H1 (cell line): ENCODE data around the gene MARS1. TPM values are rescaled to one million over a fixed set of nuclear protein-coding genes. Genes with fewer than 3 reads are reported as not detected.

Experiments
- CTCF ChIA-PET: fragments of 300-600 bp; sonication (Branson Sonifier 250); formaldehyde crosslinking; loops from one replicate; lab custom pipeline; 2021; ENCODE audit not compliant: partially characterized antibody; lab: Charles Lee
- POLR2A ChIA-PET: fragments of 300-600 bp; sonication (Branson Sonifier 250); formaldehyde crosslinking; loops from one replicate; lab custom pipeline; 2021; ENCODE audit warnings: inconsistent platforms; ENCODE audit not compliant: partially characterized antibody; lab: Charles Lee
- DNase-seq, 2 experiments: peaks; one replicate each; pipeline versions ENCODE4 v3.0.0 to v3.0.0-alpha.2; 2010 to 2022; ENCODE audit warnings: low spot score in 2 of 2, low read depth in 1 of 2, mixed read lengths in 1 of 2
- FAIRE-seq: peaks from 2 replicates; lab custom pipeline; 2011; peaks lifted over from hg19 to GRCh38; lab: Jason Lieb, UNC
- H2AFZ ChIP-seq: 2 replicates; pipeline ENCODE4 v1.8.1; 2012; ENCODE audit warnings: low read length, inconsistent platforms
- H2AK5ac ChIP-seq: 2 replicates; pipeline ENCODE4 v1.6.1; 2013; ENCODE audit warnings: low read depth, low read length
- H2BK120ac ChIP-seq: replicated peaks from 2 replicates; pipeline ENCODE3; 2013; ENCODE audit warnings: low read depth, low read length, inconsistent platforms
- H2BK12ac ChIP-seq: 2 replicates; pipeline ENCODE4 v1.6.1; 2013; ENCODE audit warnings: low read depth, low read length
- H2BK15ac ChIP-seq: 2 replicates; pipeline ENCODE4 v1.6.1; 2013; ENCODE audit warnings: low read length
- H2BK20ac ChIP-seq: 2 replicates; pipeline ENCODE4 v1.6.1; 2013; ENCODE audit warnings: low read length
- H2BK5ac ChIP-seq: 2 replicates; pipeline ENCODE4 v1.6.1; 2013; ENCODE audit warnings: low read depth, low read length
- H3K14ac ChIP-seq: 2 replicates; pipeline ENCODE4 v1.6.1; 2013; ENCODE audit warnings: inconsistent platforms; ENCODE audit not compliant: insufficient read length
- H3K18ac ChIP-seq: 2 replicates; pipeline ENCODE4 v1.6.1; 2013; ENCODE audit warnings: low read length; ENCODE audit errors: extremely low read depth
- H3K23ac ChIP-seq: 2 replicates; pipeline ENCODE4 v1.6.1; 2013; ENCODE audit warnings: inconsistent platforms; ENCODE audit not compliant: insufficient read length
- H3K23me2 ChIP-seq: 2 replicates; pipeline ENCODE4 v1.6.1; 2013; ENCODE audit warnings: low read depth, low read length
- H3K27ac ChIP-seq: 2 replicates; pipeline ENCODE4 v1.6.1; 2011; ENCODE audit warnings: low read depth, low read length, inconsistent platforms
- H3K27me3 ChIP-seq, 4 experiments: replicated peaks in 1 of 4; 1 replicate in 1 of 4; 2 replicates in 3 of 4; pipeline versions ENCODE4 v1.6.1 to v1.8.1; 2011 to 2013; ENCODE audit warnings: low read length in 3 of 4, mild to moderate bottlenecking in 3 of 4, inconsistent platforms in 2 of 4, mixed read lengths in 2 of 4, moderate library complexity in 1 of 4; ENCODE audit not compliant: control insufficient read depth in 3 of 4, insufficient read depth in 3 of 4; ENCODE audit errors: extremely low read depth in 1 of 4
- H3K36me3 ChIP-seq, 4 experiments: 2 replicates each; pipeline versions ENCODE4 v1.6.1 to v1.8.1; 2011 to 2013; ENCODE audit warnings: mild to moderate bottlenecking in 4 of 4, low read length in 3 of 4, moderate library complexity in 2 of 4, control low read depth in 1 of 4, inconsistent platforms in 1 of 4; ENCODE audit not compliant: insufficient read depth in 4 of 4, control insufficient read depth in 2 of 4
- H3K4ac ChIP-seq: replicated peaks from 2 replicates; pipeline ENCODE3; 2013; ENCODE audit warnings: low read length, low read depth, mixed read lengths, inconsistent platforms; ENCODE audit not compliant: insufficient read length
- H3K4me1 ChIP-seq, 4 experiments: replicated peaks in 1 of 4; 1 replicate in 1 of 4; 2 replicates in 3 of 4; pipeline versions ENCODE4 v1.6.1 to v1.8.1; 2011 to 2013; ENCODE audit warnings: low read length in 3 of 4, inconsistent platforms in 2 of 4, mixed read lengths in 1 of 4; ENCODE audit not compliant: insufficient read depth in 4 of 4, control insufficient read depth in 3 of 4
- H3K4me2 ChIP-seq, 2 experiments: 2 replicates each; pipeline versions ENCODE4 v1.6.1 to v1.8.1; 2011 to 2013; ENCODE audit warnings: low read depth in 2 of 2, low read length in 2 of 2, control low read depth in 1 of 2, inconsistent platforms in 1 of 2, mild to moderate bottlenecking in 1 of 2; ENCODE audit not compliant: insufficient read depth in 1 of 2
- H3K4me3 ChIP-seq, 4 experiments: fragments of 200-600, 300-600 bp in 1 of 4; sonication (generic), shearing (Covaris generic), sonication (Bioruptor Twin) in 1 of 4; 2 replicates each; pipeline versions ENCODE4 v1.5.1 to v1.8.1; 2011 to 2016; ENCODE audit warnings: low read length in 4 of 4, low read depth in 3 of 4, control low read depth in 2 of 4, inconsistent platforms in 2 of 4, mild to moderate bottlenecking in 2 of 4, mixed read lengths in 1 of 4, moderate library complexity in 1 of 4; ENCODE audit not compliant: insufficient read depth in 2 of 4; ENCODE audit errors: extremely low read depth in 1 of 4
- H3K56ac ChIP-seq: replicated peaks from 2 replicates; pipeline ENCODE3; 2013; ENCODE audit warnings: low read depth, mild to moderate bottlenecking, mixed read lengths, low read length, inconsistent platforms; ENCODE audit not compliant: insufficient read length
- H3K79me1 ChIP-seq: 2 replicates; pipeline ENCODE4 v1.6.1; 2013; ENCODE audit warnings: low read depth, low read length, control low read depth
- H3K79me2 ChIP-seq, 2 experiments: 2 replicates each; pipeline versions ENCODE4 v1.6.1 to v1.8.1; 2012 to 2013; ENCODE audit warnings: low read length in 2 of 2, mild to moderate bottlenecking in 2 of 2, inconsistent platforms in 1 of 2; ENCODE audit not compliant: insufficient read depth in 2 of 2, control insufficient read depth in 1 of 2
- H3K9ac ChIP-seq, 4 experiments: replicated peaks in 1 of 4; 1 replicate in 1 of 4; 2 replicates in 3 of 4; pipeline versions ENCODE4 v1.6.1 to v1.8.1; 2011 to 2013; ENCODE audit warnings: low read depth in 3 of 4, low read length in 3 of 4, control low read depth in 2 of 4, mild to moderate bottlenecking in 2 of 4, moderate library complexity in 2 of 4, inconsistent platforms in 1 of 4; ENCODE audit errors: extremely low read depth in 1 of 4
- H3K9me3 ChIP-seq, 2 experiments: 2 replicates each; pipeline versions ENCODE4 v1.6.1 to v1.8.1; 2012 to 2013; ENCODE audit warnings: mild to moderate bottlenecking in 2 of 2, moderate library complexity in 2 of 2, control low read depth in 1 of 2, inconsistent platforms in 1 of 2, low read depth in 1 of 2, low read length in 1 of 2, mixed read lengths in 1 of 2; ENCODE audit not compliant: insufficient read depth in 2 of 2
- H4K20me1 ChIP-seq, 2 experiments: replicated peaks in 1 of 2; 2 replicates each; pipeline versions ENCODE3 to v1.8.1; 2011 to 2013; ENCODE audit warnings: inconsistent platforms in 2 of 2, low read length in 2 of 2, mild to moderate bottlenecking in 1 of 2; ENCODE audit not compliant: insufficient read depth in 2 of 2, control insufficient read depth in 1 of 2
- H4K5ac ChIP-seq: 2 replicates; pipeline ENCODE4 v1.6.1; 2013; ENCODE audit warnings: low read length, low read depth, mixed read lengths, inconsistent platforms; ENCODE audit not compliant: insufficient read length
- H4K8ac ChIP-seq: 2 replicates; pipeline ENCODE4 v1.8.0; 2013; ENCODE audit warnings: mild to moderate bottlenecking, moderate library complexity, low read length, inconsistent platforms; ENCODE audit not compliant: insufficient read depth; ENCODE audit errors: extremely low read depth
- H4K91ac ChIP-seq: replicated peaks from 2 replicates; pipeline ENCODE3; 2013; ENCODE audit warnings: low read length, mixed read lengths, inconsistent platforms; ENCODE audit not compliant: insufficient read length
- ASH2L ChIP-seq: fragments of 200-600, 300-600 bp; sonication (generic); IDR thresholded peaks from one replicate; pipeline ENCODE4 v1.7.1; 2017; ENCODE audit warnings: low read length
- BRCA1 ChIP-seq: IDR thresholded peaks from 2 replicates; pipeline ENCODE4 v1.6.1; 2012; ENCODE audit warnings: low read depth, low read length, improper control_type of control experiment
- EP300 ChIP-seq, 2 experiments: IDR thresholded peaks; 1 replicate in 1 of 2; 2 replicates in 1 of 2; pipeline ENCODE4 v1.6.1; 2011 to 2012; ENCODE audit warnings: low read depth in 2 of 2, low read length in 2 of 2, mild to moderate bottlenecking in 2 of 2, borderline replicate concordance in 1 of 2, inconsistent platforms in 1 of 2, moderate library complexity in 1 of 2
- FOSL1 ChIP-seq: IDR thresholded peaks from 2 replicates; pipeline ENCODE4 v1.6.1; 2011; ENCODE audit warnings: mild to moderate bottlenecking, low read depth, low read length, moderate library complexity; ENCODE audit not compliant: insufficient read depth
- KDM5A ChIP-seq: fragments of 200-600 bp; IDR thresholded peaks from 2 replicates; pipeline ENCODE4 v1.7.1; 2012; ENCODE audit warnings: mild to moderate bottlenecking, low read length, inconsistent platforms, mixed read lengths
- SP2 ChIP-seq: IDR thresholded peaks from 2 replicates; pipeline ENCODE4 v1.6.1; 2012; ENCODE audit warnings: mild to moderate bottlenecking, low read length, inconsistent platforms
- TEAD4 ChIP-seq: IDR thresholded peaks from 2 replicates; pipeline ENCODE4 v1.6.1; 2012; ENCODE audit warnings: low read depth, low read length, inconsistent platforms, mixed read lengths
- WGBS, 2 experiments: shearing (Covaris generic) in 1 of 2; methylation state at CpG; one replicate each; pipeline versions ENCODE4 v1.1.6 to v1.1.7; 2013 to 2015; ENCODE audit warnings: low lambda C conversion rate in 2 of 2, mixed read lengths in 2 of 2, inconsistent platforms in 1 of 2, low coverage in 1 of 2, missing lambda C conversion rate in 1 of 2; ENCODE audit not compliant: insufficient replicate concordance in 2 of 2, insufficient coverage in 1 of 2, insufficient read length in 1 of 2; ENCODE audit errors: extremely low coverage in 1 of 2, missing lambda C conversion rate in 1 of 2; 5-methylcytosine and 5-hydroxymethylcytosine counted together
- polyA plus RNA-seq, 7 experiments: library from polyadenylated mRNA; depleted of rRNA in 3 of 7; stranded (reverse) in 5 of 7; unstranded in 2 of 7; fragments of >200 nt in 5 of 7; fragments of 200-250 nt in 2 of 7; gene quantifications; 1 replicate in 5 of 7; 2 replicates in 1 of 7; 4 replicates in 1 of 7; pipeline versions ENCODE4 v1.2.1 to v1.2.3, GENCODE V29; 2011 to 2013; ENCODE audit warnings: missing spikeins in 2 of 7, mixed read lengths in 2 of 7
- total RNA-seq: library from RNA; stranded (reverse); fragmentation: NEBNext Ultra II Directional; extraction: Animal tissue kit (Norgen Biotek cat#: 25700); gene quantifications from 2 replicates; pipeline ENCODE4 v1.2.1, GENCODE V29; 2021

MARS1 gene
- total and polyA plus RNA-seq, 2 of the 8 experiments (the other 6 are each of a cell fraction or from before 2014, with no cell fraction given): 194 to 407 TPM

- Histone ChIP-seq H2BK12ac (no peak overlapping the region), H3K79me2 (no peaks in the 10 kb centered on the region), H2BK120ac (no peak overlapping the region), H3K27ac (no peak overlapping the region), H3K14ac (no peak overlapping the region), H3K4me1 (no peaks in the 10 kb centered on the region), H3K36me3 (peaks cover 14 to 74% (median 45%) of the 10 kb centered on the region in 4 experiments; a peak in 7 of 8 replicates), H3K79me1 (no peaks in the 10 kb centered on the region; the same call in 1 of the 2 replicates), H3K4me3 (no peak overlapping the region), H2BK15ac (no peak overlapping the region), H3K9ac (no peak overlapping the region), H3K4ac (no peak overlapping the region), H2AFZ (no peak overlapping the region), H3K4me2 (no peak overlapping the region), H3K9me3 (no peaks in the 10 kb centered on the region), H4K91ac (no peak overlapping the region), H3K56ac (no peak overlapping the region), H4K8ac (no peak overlapping the region), H3K23ac (no peak overlapping the region), H3K27me3 (peaks cover 0 to 1% (median 0%) of the 10 kb centered on the region in 4 experiments; a peak in 1 of 7 replicates), H4K5ac (no peak overlapping the region), H2BK20ac (no peak overlapping the region), H3K18ac (no peak overlapping the region), H3K23me2 (no peaks in the 10 kb centered on the region), H2AK5ac (no peak overlapping the region), H4K20me1 (peaks cover 1 to 6% of the 10 kb centered on the region in 2 experiments), H2BK5ac (no peak overlapping the region)
- POLR2A ChIA-PET: interaction anchor here (1.4 to 8.9 kb wide), 4 partner anchors 10 to 26 kb away, joined by 3 to 65 read pairs (median 48); partner anchors contain the start of genes DCTN2 and DDIT3
- CTCF ChIA-PET: interaction anchor here (0.5 to 0.8 kb wide), 2 partner anchors 53 to 281 kb away, joined by 3 read pairs; no protein-coding TSS in a partner anchor
- FAIRE-seq: no peak
- no peak for DNase-seq
- 98% methylated on average over 6 of the region's 6 CpGs; no CpG with 5 or more reads in 1 of the 2 experiments for WGBS, 2 experiments
- TF ChIP-seq FOSL1 (no peak), TEAD4 (no peak), KDM5A (no peak), BRCA1 (no peak), SP2 (no peak), ASH2L (no peak), EP300 (IDR thresholded peaks at IDR 0.05; ENCODE audit: borderline replicate concordance in 1 of 2, low read depth in 2 of 2, low read length in 2 of 2) (no peak)
Measured at GRCh38 chr12:57529831-57530230, 42.0 kb downstream of the MARS1 start.
